HepG2 (cell line): ENCODE results near the gene LYZ. TPM values are rescaled to one million over a fixed set of nuclear protein-coding genes. Genes with fewer than 3 reads are reported as not detected.

Source experiments
- AGO1 ChIP-seq: fragments of 200-400 bp; formaldehyde crosslinking; IDR thresholded peaks from 2 replicates; pipeline ENCODE4 v1.6.1; 2017; ENCODE audit warnings: mild to moderate bottlenecking, low read depth, low read length, moderate library complexity; ENCODE audit not compliant: poor library complexity, severe bottlenecking
- ATAD3A ChIP-seq: sonication (generic); formaldehyde crosslinking; IDR thresholded peaks from 2 replicates; pipeline ENCODE4 v1.4.0; 2020; ENCODE audit warnings: missing genetic modification reagents
- FOXC1 ChIP-seq: sonication (generic); formaldehyde crosslinking; IDR thresholded peaks from 2 replicates; pipeline ENCODE4 v1.8.0; 2022; ENCODE audit warnings: mild to moderate bottlenecking, missing genetic modification reagents, borderline replicate concordance
- GATA4 ChIP-seq: sonication (generic); IDR thresholded peaks from 2 replicates; pipeline ENCODE4 v1.6.1; 2016; ENCODE audit warnings: antibody characterized with exemption, low read depth, borderline replicate concordance
- HMG20A ChIP-seq: IDR thresholded peaks from 2 replicates; pipeline ENCODE4 v1.6.1; 2016; ENCODE audit warnings: borderline replicate concordance
- MTF1 ChIP-seq: sonication (generic); formaldehyde crosslinking; IDR thresholded peaks from 2 replicates; pipeline ENCODE4 v1.5.0; 2020; ENCODE audit warnings: missing genetic modification reagents
- NFE2 ChIP-seq: sonication (generic); formaldehyde crosslinking; IDR thresholded peaks from 2 replicates; pipeline ENCODE4 v1.4.0; 2020; ENCODE audit warnings: missing genetic modification reagents
- PAWR ChIP-seq: sonication (generic); formaldehyde crosslinking; IDR thresholded peaks from 2 replicates; pipeline ENCODE4 v1.4.0; 2020; ENCODE audit warnings: missing genetic modification reagents, mild to moderate bottlenecking, borderline replicate concordance
- PPARG ChIP-seq: conservative IDR thresholded peaks from 2 replicates; pipeline ENCODE4 v1.6.1; 2016; ENCODE audit warnings: missing biosample characterization, missing genetic modification reagents
- TEAD2 ChIP-seq: sonication (generic); formaldehyde crosslinking; IDR thresholded peaks from 2 replicates; pipeline ENCODE4 v1.9.0; 2021; ENCODE audit warnings: missing genetic modification reagents
- ZNF501 ChIP-seq: sonication (generic); formaldehyde crosslinking; IDR thresholded peaks from 2 replicates; pipeline ENCODE4 v1.5.1; 2020; ENCODE audit warnings: mild to moderate bottlenecking, moderate library complexity, missing genetic modification reagents
- ZNF577 ChIP-seq: sonication (generic); formaldehyde crosslinking; IDR thresholded peaks from 2 replicates; pipeline ENCODE4 v1.4.0; 2020; ENCODE audit warnings: mild to moderate bottlenecking, low read depth, missing genetic modification reagents, borderline replicate concordance
- polyA plus RNA-seq, 8 experiments: library from polyadenylated mRNA; depleted of rRNA in 3 of 8; stranded (reverse) in 7 of 8; unstranded in 1 of 8; fragments of >200 nt; fragmentation: Illumina TruSeq in 4 of 8; extraction: Trizol in 4 of 8; gene quantifications; 2 replicates each; pipeline versions ENCODE4 v1.2.1 to v1.2.3, GENCODE V29; 2011 to 2016; ENCODE audit warnings: low read depth in 4 of 8, missing spikeins in 1 of 8, mixed read lengths in 1 of 8; ENCODE audit not compliant: insufficient read depth in 1 of 8
- total RNA-seq, 5 experiments: library from RNA; depleted of rRNA; stranded (reverse); fragments of >200 nt; fragmentation: Illumina TruSeq; extraction: Trizol; gene quantifications; 2 replicates each; pipeline ENCODE4 v1.2.3, GENCODE V29; 2016; ENCODE audit warnings: low read depth in 1 of 5
- TF ChIP-seq, protein P1 (sequence below): sonication (generic); formaldehyde crosslinking; IDR thresholded peaks from 2 replicates; pipeline ENCODE4 v1.5.1; 2020; ENCODE audit warnings: mild to moderate bottlenecking, missing genetic modification reagents, moderate library complexity
- TF ChIP-seq, protein P2 (sequence below): sonication (generic); formaldehyde crosslinking; IDR thresholded peaks from 2 replicates; pipeline ENCODE4 v1.9.0; 2021; ENCODE audit warnings: missing genetic modification reagents, borderline replicate concordance
- TF ChIP-seq, protein P3 (sequence below): sonication (generic); formaldehyde crosslinking; IDR thresholded peaks from 2 replicates; pipeline ENCODE4 v1.8.0; 2023; ENCODE audit warnings: mild to moderate bottlenecking, missing genetic modification reagents
- TF ChIP-seq, protein P4 (sequence below): IDR thresholded peaks from 2 replicates; pipeline ENCODE4 v1.6.1; 2012; ENCODE audit warnings: inconsistent platforms

Gene LYZ
- total and polyA plus RNA-seq, 2 of the 13 experiments (the other 11 are each of a cell fraction or from before 2014, with no cell fraction given), result 1,788 to 2,054 TPM

DNA sequence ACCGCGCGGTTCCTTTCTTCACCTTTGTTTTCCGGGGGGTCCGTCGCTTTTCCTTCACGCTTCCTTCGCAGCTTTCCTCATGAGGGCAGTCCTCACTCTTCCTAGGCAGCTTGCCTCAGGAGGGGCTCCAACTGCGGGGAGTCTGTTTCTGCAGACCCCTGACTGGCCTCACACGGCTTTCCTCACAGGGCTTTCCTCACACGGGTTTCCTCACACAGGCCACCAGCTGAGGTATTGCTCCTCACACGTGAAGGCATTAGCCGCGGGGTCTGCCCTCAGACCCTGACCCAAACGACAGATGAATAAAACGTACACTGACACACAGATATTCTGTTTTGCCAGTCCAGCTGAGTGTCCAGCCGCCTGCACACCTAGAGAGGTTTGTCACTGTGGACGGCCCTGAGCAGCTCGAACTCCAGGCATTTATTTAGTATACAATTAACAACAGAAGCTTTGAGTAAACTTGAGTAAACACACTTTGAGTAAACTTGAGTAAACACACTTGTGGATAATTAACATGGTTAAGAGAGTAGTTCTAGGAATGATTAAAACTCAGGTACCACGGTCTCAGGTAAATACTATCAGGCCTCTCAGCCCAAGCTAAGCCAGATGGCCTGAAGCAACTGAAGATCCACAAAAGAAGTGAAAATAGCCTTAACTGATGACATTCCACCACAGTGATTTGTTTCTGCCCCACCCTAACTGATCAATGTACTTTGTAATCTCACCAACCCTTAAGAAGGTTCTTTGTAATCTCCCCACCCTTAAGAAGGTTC, 16.1 kb upstream of the LYZ start (continued):
- TF ChIP-seq, protein P1, sequence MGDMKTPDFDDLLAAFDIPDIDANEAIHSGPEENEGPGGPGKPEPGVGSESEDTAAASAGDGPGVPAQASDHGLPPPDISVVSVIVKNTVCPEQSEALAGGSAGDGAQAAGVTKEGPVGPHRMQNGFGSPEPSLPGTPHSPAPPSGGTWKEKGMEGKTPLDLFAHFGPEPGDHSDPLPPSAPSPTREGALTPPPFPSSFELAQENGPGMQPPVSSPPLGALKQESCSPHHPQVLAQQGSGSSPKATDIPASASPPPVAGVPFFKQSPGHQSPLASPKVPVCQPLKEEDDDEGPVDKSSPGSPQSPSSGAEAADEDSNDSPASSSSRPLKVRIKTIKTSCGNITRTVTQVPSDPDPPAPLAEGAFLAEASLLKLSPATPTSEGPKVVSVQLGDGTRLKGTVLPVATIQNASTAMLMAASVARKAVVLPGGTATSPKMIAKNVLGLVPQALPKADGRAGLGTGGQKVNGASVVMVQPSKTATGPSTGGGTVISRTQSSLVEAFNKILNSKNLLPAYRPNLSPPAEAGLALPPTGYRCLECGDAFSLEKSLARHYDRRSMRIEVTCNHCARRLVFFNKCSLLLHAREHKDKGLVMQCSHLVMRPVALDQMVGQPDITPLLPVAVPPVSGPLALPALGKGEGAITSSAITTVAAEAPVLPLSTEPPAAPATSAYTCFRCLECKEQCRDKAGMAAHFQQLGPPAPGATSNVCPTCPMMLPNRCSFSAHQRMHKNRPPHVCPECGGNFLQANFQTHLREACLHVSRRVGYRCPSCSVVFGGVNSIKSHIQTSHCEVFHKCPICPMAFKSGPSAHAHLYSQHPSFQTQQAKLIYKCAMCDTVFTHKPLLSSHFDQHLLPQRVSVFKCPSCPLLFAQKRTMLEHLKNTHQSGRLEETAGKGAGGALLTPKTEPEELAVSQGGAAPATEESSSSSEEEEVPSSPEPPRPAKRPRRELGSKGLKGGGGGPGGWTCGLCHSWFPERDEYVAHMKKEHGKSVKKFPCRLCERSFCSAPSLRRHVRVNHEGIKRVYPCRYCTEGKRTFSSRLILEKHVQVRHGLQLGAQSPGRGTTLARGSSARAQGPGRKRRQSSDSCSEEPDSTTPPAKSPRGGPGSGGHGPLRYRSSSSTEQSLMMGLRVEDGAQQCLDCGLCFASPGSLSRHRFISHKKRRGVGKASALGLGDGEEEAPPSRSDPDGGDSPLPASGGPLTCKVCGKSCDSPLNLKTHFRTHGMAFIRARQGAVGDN (CRISPR knock-in tag), result peak; percentile 75
- TF ChIP-seq, protein P2, sequence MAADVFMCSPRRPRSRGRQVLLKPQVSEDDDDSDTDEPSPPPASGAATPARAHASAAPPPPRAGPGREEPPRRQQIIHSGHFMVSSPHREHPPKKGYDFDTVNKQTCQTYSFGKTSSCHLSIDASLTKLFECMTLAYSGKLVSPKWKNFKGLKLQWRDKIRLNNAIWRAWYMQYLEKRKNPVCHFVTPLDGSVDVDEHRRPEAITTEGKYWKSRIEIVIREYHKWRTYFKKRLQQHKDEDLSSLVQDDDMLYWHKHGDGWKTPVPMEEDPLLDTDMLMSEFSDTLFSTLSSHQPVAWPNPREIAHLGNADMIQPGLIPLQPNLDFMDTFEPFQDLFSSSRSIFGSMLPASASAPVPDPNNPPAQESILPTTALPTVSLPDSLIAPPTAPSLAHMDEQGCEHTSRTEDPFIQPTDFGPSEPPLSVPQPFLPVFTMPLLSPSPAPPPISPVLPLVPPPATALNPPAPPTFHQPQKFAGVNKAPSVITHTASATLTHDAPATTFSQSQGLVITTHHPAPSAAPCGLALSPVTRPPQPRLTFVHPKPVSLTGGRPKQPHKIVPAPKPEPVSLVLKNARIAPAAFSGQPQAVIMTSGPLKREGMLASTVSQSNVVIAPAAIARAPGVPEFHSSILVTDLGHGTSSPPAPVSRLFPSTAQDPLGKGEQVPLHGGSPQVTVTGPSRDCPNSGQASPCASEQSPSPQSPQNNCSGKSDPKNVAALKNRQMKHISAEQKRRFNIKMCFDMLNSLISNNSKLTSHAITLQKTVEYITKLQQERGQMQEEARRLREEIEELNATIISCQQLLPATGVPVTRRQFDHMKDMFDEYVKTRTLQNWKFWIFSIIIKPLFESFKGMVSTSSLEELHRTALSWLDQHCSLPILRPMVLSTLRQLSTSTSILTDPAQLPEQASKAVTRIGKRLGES (CRISPR knock-in tag), result 0 out of 2 replicates have a peak, but pooled peaks have one; percentile 10
- TF ChIP-seq ZNF501 (0 out of 2 replicates have a peak, but pooled peaks have one; percentile 37), FOXC1 (CRISPR knock-in tag) (0 out of 2 replicates have a peak, but pooled peaks have one; percentile 14), NFE2 (CRISPR knock-in tag) (no peak), HMG20A (CRISPR knock-in tag) (no peak), PPARG (CRISPR knock-in tag) (0 out of 2 replicates have a peak, but pooled peaks have one; percentile 22), ATAD3A (no peak), PAWR (CRISPR knock-in tag) (0 out of 2 replicates have a peak, but pooled peaks have one; percentile 46), GATA4 (no peak), AGO1 (no peak), TEAD2 (CRISPR knock-in tag) (no peak), MTF1 (CRISPR knock-in tag) (0 out of 2 replicates have a peak, but pooled peaks have one; percentile 5), ZNF577 (no peak)
- TF ChIP-seq, protein P3, sequence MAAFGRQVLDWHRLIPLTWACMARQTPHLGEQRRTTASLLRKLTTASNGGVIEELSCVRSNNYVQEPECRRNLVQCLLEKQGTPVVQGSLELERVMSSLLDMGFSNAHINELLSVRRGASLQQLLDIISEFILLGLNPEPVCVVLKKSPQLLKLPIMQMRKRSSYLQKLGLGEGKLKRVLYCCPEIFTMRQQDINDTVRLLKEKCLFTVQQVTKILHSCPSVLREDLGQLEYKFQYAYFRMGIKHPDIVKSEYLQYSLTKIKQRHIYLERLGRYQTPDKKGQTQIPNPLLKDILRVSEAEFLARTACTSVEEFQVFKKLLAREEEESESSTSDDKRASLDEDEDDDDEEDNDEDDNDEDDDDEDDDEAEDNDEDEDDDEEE (CRISPR knock-in tag), result no peak
- TF ChIP-seq, protein P4, sequence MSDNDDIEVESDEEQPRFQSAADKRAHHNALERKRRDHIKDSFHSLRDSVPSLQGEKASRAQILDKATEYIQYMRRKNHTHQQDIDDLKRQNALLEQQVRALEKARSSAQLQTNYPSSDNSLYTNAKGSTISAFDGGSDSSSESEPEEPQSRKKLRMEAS, result peak; percentile 37; the same call in 1 of the 2 replicates
